Stimulated activated CD4-positive, alpha-beta T cell treated with anti-CD3 and anti-CD28 coated beads, Interleukin-1b, Interleukin-23, amount 100 ng/mL, for 4 hours (primary cell): ENCODE data around the gene SLC44A5.
"Not testable (repeated sequence)": the region's sequence is repeated elsewhere in the genome, so short reads cannot be mapped to it uniquely, and the experiment has no call there.

Experiments
- DNase-seq, 2 donors: peaks; one replicate each; pipeline ENCODE4 v3.0.0-alpha.2; 2020; ENCODE audit warnings: low read depth in 2 of 2

Gene SLC44A5

DNA sequence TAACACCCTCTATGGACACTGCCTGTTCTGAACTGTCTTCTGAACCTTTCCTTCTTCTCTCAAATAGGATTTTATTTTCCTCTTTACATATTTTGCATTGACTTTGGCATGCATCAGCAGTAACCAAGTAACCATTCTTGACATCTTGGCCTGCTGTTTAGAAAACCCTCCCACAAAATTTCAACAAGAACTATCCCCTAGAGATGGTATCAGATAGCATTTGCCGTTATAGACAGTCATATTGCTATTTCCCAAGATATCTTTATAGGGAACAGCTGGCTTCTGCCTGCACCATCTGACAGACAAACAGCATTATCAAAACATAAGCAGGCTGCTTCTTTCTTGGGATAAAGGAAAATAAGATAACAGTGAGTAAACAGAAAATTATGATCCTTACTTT, 422.0 kb downstream of the SLC44A5 start:
- no peak for DNase-seq

DNA sequence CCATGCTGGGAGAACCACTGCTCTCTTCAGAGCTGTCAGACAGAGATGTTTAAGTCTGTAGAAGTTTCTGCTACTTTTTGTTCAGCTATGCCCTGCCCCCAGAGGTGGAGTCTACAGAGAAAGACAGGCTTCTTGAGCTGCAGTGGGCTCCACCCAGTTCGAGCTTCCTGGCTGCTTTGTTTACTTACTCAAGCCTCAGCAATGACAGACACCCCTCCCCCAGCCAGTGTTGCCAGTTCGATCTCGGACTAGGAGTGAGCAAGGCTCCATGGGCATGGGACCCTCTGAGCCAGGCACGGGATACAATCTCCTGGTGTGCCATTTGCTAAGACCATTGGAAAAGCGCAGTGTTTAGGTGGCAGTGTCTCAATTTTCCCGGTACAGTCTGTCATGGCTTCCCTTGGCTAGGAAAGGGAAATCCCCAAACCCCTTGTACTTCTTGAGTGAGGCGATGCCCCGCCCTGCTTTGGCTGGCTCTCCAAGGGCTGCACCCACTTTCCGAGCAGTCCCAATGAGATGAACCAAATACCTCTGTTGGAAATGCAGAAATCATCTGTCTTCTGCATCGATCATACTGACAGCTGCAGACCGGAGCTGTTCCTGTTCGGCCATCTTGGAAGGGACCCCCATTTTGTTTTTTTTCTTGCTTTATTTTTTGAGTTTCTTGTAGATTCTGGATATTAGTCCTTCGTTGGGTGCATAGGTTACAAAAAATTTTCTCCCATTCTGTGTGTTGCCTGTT, 429.5 kb downstream of the SLC44A5 start:
- not testable (repeated sequence) for DNase-seq

DNA sequence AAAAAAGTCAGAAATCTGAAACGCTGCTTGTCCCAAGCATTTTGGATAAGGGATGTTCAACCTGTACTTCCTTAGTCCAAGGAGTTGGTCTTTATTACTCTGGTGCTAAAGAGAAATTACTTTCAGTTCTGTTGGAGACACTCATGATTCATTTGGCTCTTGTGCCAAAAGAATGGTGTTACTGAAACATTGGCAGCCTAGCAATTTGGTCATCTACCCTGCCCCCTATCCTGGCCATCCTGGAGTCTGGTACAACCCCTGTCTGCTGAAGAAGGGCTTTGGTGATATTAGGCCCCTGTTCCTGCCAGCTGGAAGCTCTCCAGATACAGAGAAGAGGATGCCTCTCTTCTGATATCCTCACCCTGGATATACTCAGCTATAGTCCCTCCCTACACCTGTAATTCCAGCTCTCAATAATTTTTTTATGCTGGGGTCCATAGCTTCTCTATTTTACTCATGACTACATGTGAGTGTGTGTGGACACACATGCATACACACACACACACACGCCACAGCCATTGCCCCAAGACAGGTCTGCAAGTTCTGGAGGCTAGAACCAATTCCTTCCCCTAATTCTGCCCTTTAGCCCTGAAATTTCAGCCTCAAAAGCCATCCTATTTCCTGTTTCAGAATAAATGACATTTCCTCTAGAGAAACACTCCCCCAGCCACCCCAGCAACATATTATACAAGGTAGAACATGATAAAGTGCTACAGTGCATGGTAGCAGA, 436.7 kb downstream of the SLC44A5 start:
- DNase-seq: no peak

DNA sequence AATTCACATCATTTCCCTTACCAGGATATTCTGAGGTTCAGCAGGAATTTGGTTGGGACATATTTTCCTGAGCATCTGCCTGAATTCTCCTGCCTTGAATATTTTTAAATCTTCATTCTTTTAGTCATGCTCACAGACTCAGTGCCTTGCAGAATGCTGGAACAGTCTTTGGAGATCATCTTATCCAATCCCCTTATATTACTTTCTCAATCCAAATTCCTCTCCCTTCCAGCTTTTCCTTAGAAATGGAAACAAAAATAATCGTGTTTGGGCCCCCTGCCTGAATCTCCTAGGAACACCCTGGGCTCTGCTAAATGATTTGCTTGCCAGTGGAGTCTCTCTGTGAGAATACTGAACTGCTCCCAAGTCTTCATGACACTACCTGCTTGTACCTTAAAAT, 438.4 kb downstream of the SLC44A5 start:
- DNase-seq: no peak

DNA sequence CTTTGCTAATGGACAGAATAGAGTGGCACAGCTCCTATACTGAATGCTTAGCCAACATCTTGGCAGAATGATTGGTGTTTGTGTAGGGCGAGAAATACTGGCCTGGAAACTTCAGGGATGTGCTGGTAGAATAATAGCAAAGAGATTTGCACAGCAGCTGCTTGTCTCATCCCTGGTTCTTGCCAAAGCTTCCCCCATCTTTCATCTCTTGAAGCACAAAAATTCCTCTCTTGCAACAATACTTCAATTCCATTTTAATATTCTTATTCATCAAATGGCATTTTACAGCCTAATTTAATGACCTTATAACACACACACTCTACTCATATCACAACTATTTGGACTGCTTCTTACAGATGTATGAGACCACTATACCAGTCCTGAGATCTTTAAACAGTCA, 439.0 kb downstream of the SLC44A5 start:
- DNase-seq: no peak

DNA sequence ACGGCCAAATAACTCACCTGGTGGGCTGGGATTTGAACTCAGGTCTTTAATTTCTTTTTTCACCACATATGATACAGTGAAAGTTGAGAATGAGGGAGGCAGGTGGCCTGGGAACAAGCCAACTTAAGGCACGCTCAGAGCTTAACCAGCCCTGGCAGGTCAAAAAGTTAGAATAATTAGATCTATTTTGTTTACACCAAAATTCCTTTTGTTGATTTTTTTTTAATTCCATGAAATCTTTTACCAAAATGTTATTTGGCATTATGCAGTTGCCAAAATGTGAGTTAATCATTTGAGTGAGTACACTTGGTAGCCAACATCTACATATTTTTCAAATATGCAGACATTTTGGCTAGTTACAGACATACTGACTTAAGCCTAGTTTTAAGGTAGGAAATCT, 439.9 kb downstream of the SLC44A5 start:
- no peak for DNase-seq

DNA sequence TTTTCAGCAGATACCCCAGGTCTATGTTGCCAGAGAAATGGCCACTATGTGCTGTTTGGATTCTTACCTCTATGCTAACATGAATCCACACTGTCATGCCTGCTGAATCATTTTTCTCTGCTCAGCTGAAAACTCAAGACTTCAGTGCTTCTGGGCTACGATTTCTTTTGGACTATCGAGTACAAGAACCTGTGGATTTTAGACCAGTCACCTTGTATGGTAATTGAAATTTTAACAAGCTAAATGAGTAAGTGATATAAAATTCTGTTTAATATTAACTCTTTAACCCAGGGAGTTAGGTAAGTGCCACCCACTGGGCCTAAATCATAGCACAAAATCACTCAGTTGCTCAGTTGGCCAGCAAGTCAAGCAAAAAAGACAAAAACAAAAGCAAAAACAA, 440.9 kb downstream of the SLC44A5 start:
- no peak for DNase-seq

DNA sequence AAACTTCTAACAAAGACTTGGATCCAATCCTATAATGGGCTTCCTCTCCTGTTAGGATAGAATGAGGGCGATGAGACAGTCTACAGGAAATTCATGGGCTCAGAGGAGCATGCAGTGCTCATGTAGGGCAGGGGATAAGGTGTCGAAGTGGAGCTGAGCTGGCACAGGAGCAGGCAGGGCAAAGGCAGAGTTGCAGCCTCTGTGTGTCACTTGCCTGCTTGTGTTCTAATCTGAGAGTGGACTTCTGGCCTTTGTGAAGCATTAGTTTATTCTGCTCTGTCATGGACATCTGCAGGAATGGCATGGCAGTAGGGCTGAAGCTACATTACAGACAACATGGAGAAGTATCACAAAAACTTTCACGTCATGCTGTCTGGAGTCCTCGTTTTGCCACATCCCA, 444.1 kb downstream of the SLC44A5 start:
- no peak for DNase-seq

DNA sequence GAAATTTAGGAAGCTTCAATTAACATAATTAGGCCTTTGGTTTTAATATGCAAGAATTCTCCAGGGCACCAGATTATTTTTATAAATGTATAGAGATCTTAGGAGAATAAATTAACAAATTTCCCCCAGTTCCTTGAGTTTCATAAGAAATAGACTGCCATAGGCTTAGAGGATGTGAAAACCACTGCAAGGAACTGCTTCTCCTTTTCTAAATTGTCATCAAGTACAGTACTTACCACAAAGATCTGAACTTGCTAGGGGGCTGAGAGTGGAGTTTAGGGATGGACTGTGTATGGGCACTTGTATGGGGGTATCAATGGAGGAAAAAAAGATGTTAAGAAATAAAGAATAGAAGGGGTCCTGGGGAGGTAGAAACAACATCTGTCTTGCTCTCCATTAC, 445.6 kb downstream of the SLC44A5 start:
- DNase-seq: no peak

DNA sequence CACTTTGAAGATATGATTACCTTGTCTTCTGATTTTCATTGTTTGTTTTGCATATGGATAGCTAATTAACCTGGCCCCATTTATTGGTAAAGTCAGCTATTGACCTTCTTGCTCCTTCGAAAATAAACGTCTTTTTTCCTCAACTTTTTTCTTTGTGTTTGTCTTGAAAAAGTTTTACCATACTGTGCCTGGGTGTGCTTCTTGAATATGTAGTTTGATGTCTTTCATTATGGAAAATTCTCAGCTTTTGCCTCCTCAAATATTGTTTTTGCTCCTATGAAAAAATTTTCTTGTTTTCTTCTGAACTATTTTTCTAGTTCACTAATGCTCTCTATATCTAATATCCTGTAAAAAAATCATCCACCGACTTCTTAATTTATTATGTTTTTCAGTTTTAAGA, 451.8 kb downstream of the SLC44A5 start:
- no peak for DNase-seq
